GM23338 (cell line): ENCODE measurements around the gene METRNL. TPM values are rescaled to one million over a fixed set of nuclear protein-coding genes. Genes with fewer than 3 reads are reported as not detected.

Source experiments
- ATAC-seq: fragments of 200-7000 bp; cut with Tn5 transposase; 3 replicates; pipeline ENCODE4 v1.9.1; 2020
- DNase-seq: peaks from one replicate; pipeline ENCODE4 v3.0.0-alpha.2; 2015; ENCODE audit warnings: low spot score
- H2AFZ ChIP-seq: fragments of 200-600 bp; sonication (generic); 2 replicates; pipeline ENCODE4 v1.8.0; 2016; ENCODE audit warnings: antibody characterized with exemption, mild to moderate bottlenecking, moderate library complexity
- H3F3A ChIP-seq: fragments of 200-600 bp; sonication (generic); replicated peaks from 2 replicates; pipeline ENCODE4 v1.8.0; 2017; ENCODE audit warnings: antibody characterized with exemption, mixed run types, low read depth
- H3K27ac ChIP-seq: fragments of 200-600 bp; sonication (generic); 2 replicates; pipeline ENCODE4 v1.6.1; 2016; ENCODE audit warnings: low read depth
- H3K27me3 ChIP-seq: fragments of 200-600 bp; sonication (generic); 2 replicates; pipeline ENCODE4 v1.8.0; 2016; ENCODE audit warnings: mild to moderate bottlenecking, mixed run types, moderate library complexity; ENCODE audit not compliant: insufficient read depth
- H3K36me3 ChIP-seq: fragments of 200-600 bp; sonication (generic); 2 replicates; pipeline ENCODE4 v1.8.0; 2016; ENCODE audit warnings: mild to moderate bottlenecking; ENCODE audit not compliant: insufficient read depth
- H3K4me1 ChIP-seq: fragments of 200-600 bp; sonication (generic); 2 replicates; pipeline ENCODE4 v1.8.0; 2016; ENCODE audit warnings: mild to moderate bottlenecking, moderate library complexity; ENCODE audit not compliant: insufficient read depth
- H3K4me2 ChIP-seq: fragments of 200-600 bp; sonication (generic); 2 replicates; pipeline ENCODE4 v1.7.1; 2017; ENCODE audit warnings: mixed run types
- H3K4me3 ChIP-seq: fragments of 200-600 bp; sonication (generic); 2 replicates; pipeline ENCODE4 v1.6.1; 2016; ENCODE audit warnings: mixed run types
- H3K79me2 ChIP-seq: fragments of 200-600 bp; sonication (generic); replicated peaks from 2 replicates; pipeline ENCODE4 v1.8.0; 2017; ENCODE audit warnings: mild to moderate bottlenecking; ENCODE audit not compliant: insufficient read depth
- H3K9me2 ChIP-seq: fragments of 200-600 bp; sonication (generic); 2 replicates; pipeline ENCODE4 v1.8.0; 2017; ENCODE audit not compliant: insufficient read depth
- H4K20me1 ChIP-seq: fragments of 200-600 bp; sonication (generic); replicated peaks from 2 replicates; pipeline ENCODE4 v1.8.0; 2017; ENCODE audit warnings: mild to moderate bottlenecking; ENCODE audit not compliant: insufficient read depth
- H3K27ac Mint-ChIP-seq: 2 replicates; pipeline ENCODE4 v1.8.0; 2020; ENCODE audit warnings: inconsistent platforms, mild to moderate bottlenecking, moderate library complexity, mixed read lengths
- H3K27me3 Mint-ChIP-seq: 3 replicates; pipeline ENCODE4 v1.8.0; 2022; ENCODE audit warnings: low read depth, mild to moderate bottlenecking, moderate library complexity, mixed read lengths, inconsistent platforms; ENCODE audit not compliant: insufficient read depth, poor library complexity
- H3K36me3 Mint-ChIP-seq: 3 replicates; pipeline ENCODE4 v1.8.0; 2021; ENCODE audit warnings: low read depth, mild to moderate bottlenecking, inconsistent platforms, moderate library complexity, mixed read lengths
- H3K4me1 Mint-ChIP-seq: 3 replicates; pipeline ENCODE4 v1.8.0; 2020; ENCODE audit warnings: mild to moderate bottlenecking, inconsistent platforms, mixed read lengths
- H3K4me3 Mint-ChIP-seq: 3 replicates; pipeline ENCODE4 v1.8.0; 2021; ENCODE audit warnings: moderate library complexity, mild to moderate bottlenecking, inconsistent platforms, mixed read lengths
- H3K9me3 Mint-ChIP-seq: 3 replicates; pipeline ENCODE4 v1.8.0; 2020; ENCODE audit warnings: moderate library complexity, mild to moderate bottlenecking, inconsistent platforms, mixed read lengths
- CTCF ChIP-seq, 2 experiments: fragments of 200-600 bp in 1 of 2; sonication (generic) in 1 of 2; conservative IDR thresholded peaks; 2 replicates each; pipeline versions ENCODE4 v1.5.1 to v1.6.1; 2016 to 2017; ENCODE audit warnings: antibody characterized with exemption in 2 of 2, low read depth in 2 of 2, mild to moderate bottlenecking in 2 of 2, moderate library complexity in 1 of 2
- ETS1 ChIP-seq: IDR thresholded peaks from 2 replicates; pipeline ENCODE4 v1.6.1; 2016; ENCODE audit warnings: antibody characterized with exemption
- EZH2 ChIP-seq: fragments of 200-600 bp; sonication (generic); IDR thresholded peaks from one replicate; pipeline ENCODE4 v1.8.0; 2017; ENCODE audit warnings: antibody characterized with exemption, mild to moderate bottlenecking, low read depth; ENCODE audit not compliant: unreplicated experiment
- EZH2phosphoT487 ChIP-seq: fragments of 200-600 bp; sonication (generic); IDR thresholded peaks from one replicate; pipeline ENCODE4 v1.8.1; 2018; ENCODE audit warnings: antibody characterized with exemption; ENCODE audit not compliant: unreplicated experiment
- JUNB ChIP-seq: IDR thresholded peaks from one replicate; pipeline ENCODE4 v1.6.1; 2016; ENCODE audit warnings: antibody characterized with exemption; ENCODE audit not compliant: unreplicated experiment
- NANOG ChIP-seq: IDR thresholded peaks from 2 replicates; pipeline ENCODE4 v1.6.1; 2016; ENCODE audit warnings: antibody characterized with exemption, borderline replicate concordance
- POLR2AphosphoS5 ChIP-seq: IDR thresholded peaks from 2 replicates; pipeline ENCODE4 v1.6.1; 2016; ENCODE audit warnings: antibody characterized with exemption, low read depth
- REST ChIP-seq: IDR thresholded peaks from one replicate; pipeline ENCODE4 v1.6.1; 2018; ENCODE audit warnings: antibody characterized with exemption; ENCODE audit not compliant: unreplicated experiment
- STAT1 ChIP-seq: IDR thresholded peaks from one replicate; pipeline ENCODE4 v1.6.1; 2016; ENCODE audit warnings: antibody characterized with exemption; ENCODE audit not compliant: unreplicated experiment
- ZNF114 ChIP-seq: fragments of 250-450 bp; sonication (Bioruptor Pico); IDR thresholded peaks from 2 replicates; pipeline ENCODE4 v1.5.0; 2020; ENCODE audit warnings: mild to moderate bottlenecking, moderate library complexity
- ZNF331 ChIP-seq: fragments of 250-450 bp; sonication (Bioruptor Pico); IDR thresholded peaks from 2 replicates; pipeline ENCODE4 v1.5.0; 2020; ENCODE audit warnings: low read depth, mild to moderate bottlenecking, moderate library complexity
- polyA plus RNA-seq: library from polyadenylated mRNA; unstranded; fragments of >200 nt; fragmentation: Nextera tagmentation; extraction: Ambion mirVana; gene quantifications from 2 replicates; pipeline ENCODE4 v1.2.1, GENCODE V29; 2016
- total RNA-seq: library from RNA; depleted of rRNA; stranded (reverse); fragments of >200 nt; shearing (Covaris generic); gene quantifications from 2 replicates; pipeline ENCODE4 v1.2.3, GENCODE V29; 2014

The METRNL gene
- total and polyA plus RNA-seq, 2 experiments from 2014 or later: 12.2 to 20.2 TPM

GRCh38 chr17:83124871-83125514 is 45.6 kb downstream of the METRNL start (continued):
- TF ChIP-seq ETS1 (no peak), ZNF114 (no peak), POLR2AphosphoS5 (no peak), ZNF331 (CRISPR knock-in tag) (no peak), NANOG (no peak), CTCF (conservative IDR thresholded peaks at IDR 0.05; ENCODE audit: low read depth in 2 of 2) (no peak), JUNB (no peak)

GRCh38 chr17:83125515-83126274 is 46.3 kb downstream of the METRNL start:
- peaks cover 8% of the 10 kb centered on the region for H3K4me1 Mint-ChIP-seq
- Histone ChIP-seq H3K4me3 (no peak overlapping the region), H3K4me1 (0 out of 2 replicates have a peak, but pooled peaks cover 6% of the 10 kb centered on the region), H3K79me2 (no peaks in the 10 kb centered on the region), H3K9me2 (no peaks in the 10 kb centered on the region), H3K27ac (no peak overlapping the region), H3K27me3 (no peaks in the 10 kb centered on the region; the same call in 1 of the 2 replicates), H3F3A (no peaks in the 10 kb centered on the region; the same call in 1 of the 2 replicates), H2AFZ (no peak overlapping the region), H4K20me1 (no peaks in the 10 kb centered on the region), H3K4me2 (no peak overlapping the region), H3K36me3 (no peaks in the 10 kb centered on the region)
- ATAC-seq: no peak
- no peaks in the 10 kb centered on the region; the same call in 2 of the 3 replicates for H3K36me3 Mint-ChIP-seq
- no peak for TF ChIP-seq EZH2phosphoT487
- TF ChIP-seq EZH2: no peak
- TF ChIP-seq REST: no peak
- no peak for TF ChIP-seq STAT1
- TF ChIP-seq ZNF114: no peak
- no peak for TF ChIP-seq ZNF331 (CRISPR knock-in tag)
- peaks cover 5% of the 10 kb centered on the region; the same call in 2 of the 3 replicates for H3K9me3 Mint-ChIP-seq
- no peak overlapping the region for H3K27ac Mint-ChIP-seq
- H3K27me3 Mint-ChIP-seq: peaks cover 19% of the 10 kb centered on the region
- no peak overlapping the region for H3K4me3 Mint-ChIP-seq
- no peak for DNase-seq
